ENCODE results near the gene RAB21.

Gene RAB21, protein sequence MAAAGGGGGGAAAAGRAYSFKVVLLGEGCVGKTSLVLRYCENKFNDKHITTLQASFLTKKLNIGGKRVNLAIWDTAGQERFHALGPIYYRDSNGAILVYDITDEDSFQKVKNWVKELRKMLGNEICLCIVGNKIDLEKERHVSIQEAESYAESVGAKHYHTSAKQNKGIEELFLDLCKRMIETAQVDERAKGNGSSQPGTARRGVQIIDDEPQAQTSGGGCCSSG

DNA sequence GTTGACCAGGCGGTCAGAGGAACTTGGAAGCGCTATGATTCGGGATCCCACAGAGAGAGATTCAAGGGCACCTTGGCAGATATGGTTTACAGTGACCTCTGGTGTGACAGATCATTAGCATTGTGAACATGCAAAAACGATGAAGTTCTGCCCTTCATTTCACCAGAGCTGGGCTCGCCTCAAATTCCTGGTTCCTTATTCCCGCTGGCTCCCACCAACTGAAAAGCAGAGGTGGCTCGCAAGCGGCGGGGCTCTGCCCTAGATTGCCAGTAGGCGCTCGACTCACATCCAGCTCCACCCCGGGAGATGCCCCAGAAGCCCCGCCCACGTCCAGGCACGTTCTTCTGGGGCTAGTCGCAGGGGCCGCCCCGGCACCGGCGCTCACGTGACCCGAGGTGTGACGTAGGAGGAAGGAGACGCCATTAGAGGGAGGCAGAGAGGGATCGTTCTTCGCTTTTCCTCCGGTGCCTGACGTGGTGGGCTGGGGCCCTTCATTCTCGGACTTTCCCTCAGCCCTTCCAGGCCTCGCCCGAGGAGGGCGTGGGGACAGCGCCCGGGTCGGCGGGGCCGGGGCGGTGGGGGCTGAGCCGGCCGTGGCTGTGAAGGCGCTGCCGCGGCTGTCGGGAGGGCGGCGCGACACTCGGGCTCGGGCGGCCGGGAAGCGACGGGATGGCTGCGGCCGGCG, at the start of gene RAB21:
TSS of gene RAB21 (plus strand) at position 403 of the 685 bp plus-strand sequence. CDS start at position 670, 267 bp downstream.
- peak; percentile 98 for DNase-seq

DNA sequence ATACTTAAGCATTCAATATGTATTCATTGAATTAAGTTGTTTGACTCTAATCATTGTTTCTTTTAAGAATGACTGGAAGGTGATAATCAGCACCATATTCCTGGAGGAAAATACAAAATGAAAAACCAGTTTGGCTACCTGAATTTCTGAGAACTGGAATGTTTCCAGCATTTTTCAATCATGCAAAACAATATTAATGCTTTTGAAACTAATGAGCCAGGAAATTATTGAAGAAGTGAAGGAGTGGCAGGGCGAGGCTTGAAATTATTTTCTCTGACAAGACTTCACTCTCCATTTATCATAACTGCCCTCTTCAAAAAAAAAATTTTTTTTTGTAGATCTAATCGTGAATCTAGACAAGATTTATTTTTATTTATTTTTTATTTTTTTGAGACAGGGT, 49.7 kb upstream of the RAB21 start:
- no peak for DNase-seq

DNA sequence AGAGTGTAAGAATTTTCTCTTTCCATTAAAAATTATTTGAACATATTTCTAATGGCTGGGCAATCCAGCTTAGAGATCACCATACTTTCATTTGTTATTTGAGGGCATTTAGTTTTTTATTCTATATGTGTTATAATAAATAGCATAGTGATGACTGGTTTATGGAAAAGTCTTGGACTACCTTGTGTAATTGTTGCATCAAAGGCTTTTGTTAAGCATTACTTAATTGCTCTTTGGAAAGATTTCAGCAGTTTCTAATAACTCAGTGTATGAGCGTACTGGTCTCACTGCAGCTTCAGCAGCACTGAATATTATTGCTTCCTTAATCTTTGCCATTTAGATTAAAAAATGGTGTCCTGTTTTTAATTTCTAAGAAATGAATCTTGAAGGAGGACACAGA, 46.0 kb upstream of the RAB21 start:
- no peak for DNase-seq

DNA sequence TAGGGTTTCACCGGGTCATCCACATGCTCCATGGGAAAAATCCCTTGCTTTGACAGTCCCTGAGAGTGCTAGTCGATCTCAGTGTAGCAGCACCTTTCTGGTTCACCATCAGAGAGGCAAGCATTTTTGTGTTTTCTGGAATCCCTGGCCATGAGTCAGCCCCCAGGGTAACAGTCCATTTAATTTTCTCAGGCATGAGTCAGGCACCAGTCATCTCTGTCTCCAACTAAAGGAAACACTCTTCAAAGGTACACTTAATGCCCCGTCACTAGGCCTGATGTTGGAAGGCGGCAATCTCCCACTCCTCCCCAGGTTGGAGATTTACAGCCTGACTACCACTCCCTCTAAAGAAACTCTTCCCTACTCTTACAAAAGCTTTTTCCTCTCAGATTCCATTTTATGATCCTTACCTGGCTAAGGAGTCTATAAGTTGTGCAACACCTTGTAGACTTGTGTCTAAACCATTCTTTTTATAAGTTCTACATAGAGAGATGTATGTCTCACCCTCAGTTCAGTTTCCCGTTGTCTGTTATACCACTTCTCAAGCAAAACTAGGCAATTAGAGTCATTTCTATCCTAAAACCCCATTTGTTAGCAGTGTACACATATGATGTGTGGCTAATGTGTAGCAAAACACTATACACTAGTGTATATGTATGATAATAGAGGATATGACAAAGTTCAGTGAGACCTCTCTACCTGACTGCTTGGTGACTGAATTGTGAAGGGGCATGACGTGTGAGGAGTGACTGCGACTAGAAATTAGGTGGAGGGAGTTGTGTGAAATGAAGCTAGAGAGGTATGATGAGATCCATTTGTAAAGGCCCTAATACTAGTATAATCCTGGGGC, 44.2 kb upstream of the RAB21 start:
- no peak for DNase-seq

DNA sequence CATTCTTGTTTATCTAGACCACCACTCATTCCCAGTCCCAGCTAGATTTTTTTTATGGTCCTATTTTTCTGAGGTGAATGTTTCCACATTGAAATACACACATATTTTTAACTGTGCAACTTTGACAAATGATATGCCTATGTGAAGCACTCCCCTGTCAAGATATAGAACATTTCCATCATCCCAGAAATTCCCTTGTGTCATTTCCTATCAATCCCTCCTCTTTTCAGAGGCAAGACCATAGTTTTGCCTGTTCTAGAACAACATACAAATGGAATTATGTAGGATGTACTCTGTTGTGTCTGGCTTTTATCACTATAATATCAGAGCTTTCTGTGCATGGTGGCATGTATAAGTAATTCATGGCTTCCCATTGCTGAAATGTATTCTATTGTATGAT, 36.1 kb upstream of the RAB21 start:
- no peak for DNase-seq

DNA sequence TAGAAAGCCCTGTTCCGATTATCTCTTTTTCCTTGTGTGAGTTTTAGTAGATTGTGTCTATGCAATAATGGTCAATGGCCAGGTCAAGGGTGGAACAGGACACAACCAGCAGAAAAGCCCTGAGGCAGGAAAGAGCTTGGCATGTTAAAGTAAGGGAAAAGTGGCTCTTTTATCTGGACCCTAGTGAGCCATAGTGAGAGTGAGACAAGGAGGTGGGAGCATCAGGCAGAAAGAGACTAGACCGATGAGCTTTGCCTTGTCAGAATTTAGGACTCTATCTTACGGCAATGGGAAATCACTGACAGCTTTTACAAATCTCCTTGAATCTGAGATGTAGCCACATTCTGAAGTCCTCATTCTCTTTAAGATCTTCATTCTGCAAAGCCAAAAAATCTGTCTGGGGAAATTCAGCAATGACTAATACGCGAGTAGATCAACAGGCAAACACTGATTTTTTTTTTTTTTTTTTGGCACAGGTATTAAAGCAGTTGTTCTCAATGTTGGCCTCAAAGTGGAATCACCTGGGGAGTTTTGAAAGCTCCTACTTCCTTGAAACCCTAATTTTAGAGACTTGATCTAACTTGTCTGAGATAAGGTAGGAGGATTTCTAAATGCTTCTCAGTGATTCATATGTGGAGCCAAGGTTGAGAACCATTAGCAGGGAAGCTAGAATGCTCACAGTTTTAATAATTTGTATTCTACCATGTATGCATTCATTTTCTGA, 34.9 kb upstream of the RAB21 start:
- no peak for DNase-seq

DNA sequence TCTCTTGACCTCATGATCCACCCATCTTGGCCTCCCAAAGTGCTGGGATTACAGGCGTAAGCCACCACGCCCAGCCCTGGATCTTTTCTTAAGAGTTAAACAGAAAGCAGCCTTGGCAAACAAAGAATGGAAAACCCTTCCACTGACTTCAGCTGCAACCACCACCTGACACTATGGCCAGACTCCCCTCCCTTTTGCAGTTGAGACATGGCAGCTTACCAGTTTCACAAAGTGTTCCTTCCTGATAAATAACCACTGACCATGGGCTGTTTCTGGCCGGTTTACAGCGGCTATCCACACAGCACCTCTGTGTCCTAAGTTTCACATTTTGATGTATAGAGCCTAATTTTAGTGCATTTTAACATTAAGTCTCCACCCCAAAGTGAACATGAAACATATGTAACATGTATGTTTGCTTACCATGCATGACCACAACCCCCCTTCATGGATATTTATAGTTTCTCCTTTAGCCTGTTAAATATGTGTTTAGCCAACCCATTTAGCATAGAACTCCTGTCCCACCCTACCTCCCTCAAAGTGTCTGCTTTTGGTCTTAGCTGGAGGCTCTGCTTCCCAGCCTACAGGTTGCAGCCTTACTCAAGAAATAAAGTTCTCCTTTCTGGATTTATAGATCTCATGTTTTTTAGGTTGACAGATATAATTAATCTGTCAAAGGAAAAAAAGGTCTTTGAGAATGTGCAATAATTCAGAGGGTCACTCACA, 32.7 kb upstream of the RAB21 start:
- no peak for DNase-seq

DNA sequence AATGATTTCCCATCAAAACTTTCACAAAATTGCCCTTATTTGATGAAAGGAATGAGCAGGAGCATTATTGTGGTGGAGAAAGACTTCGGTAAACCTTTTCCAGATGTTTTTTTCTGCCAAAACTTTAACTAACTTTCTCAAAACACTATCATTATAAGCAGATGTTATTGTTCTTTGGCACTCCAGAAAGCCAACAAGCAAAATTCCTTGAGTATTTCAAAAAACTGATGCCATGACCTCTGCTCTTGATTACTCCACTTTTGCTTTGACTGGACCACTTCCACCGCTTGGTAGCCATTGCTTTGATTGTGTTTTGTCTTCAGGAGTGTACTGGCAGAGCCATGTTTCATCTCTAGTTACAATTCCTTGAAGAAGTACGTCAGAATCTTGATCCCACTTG, 29.7 kb upstream of the RAB21 start:
- DNase-seq, result no peak

DNA sequence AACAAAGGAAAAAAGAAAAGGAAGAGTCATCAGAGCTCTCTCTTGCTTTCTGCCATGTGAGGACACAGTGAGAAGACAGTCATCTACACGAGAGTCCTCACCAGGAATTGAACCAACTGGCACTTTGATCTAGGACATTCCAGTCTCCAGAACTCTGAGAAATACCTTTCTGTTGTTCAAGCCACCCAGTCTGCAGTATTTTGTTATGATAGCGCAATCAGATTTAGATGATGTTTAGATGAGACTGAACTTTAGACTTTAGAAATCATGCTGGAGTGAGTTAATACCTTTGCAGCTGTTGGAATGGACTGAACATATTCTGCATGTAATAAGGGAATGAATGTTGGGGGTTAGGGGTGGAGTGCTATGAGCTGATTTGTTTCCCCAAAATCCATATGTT, 28.1 kb upstream of the RAB21 start:
- no peak for DNase-seq

DNA sequence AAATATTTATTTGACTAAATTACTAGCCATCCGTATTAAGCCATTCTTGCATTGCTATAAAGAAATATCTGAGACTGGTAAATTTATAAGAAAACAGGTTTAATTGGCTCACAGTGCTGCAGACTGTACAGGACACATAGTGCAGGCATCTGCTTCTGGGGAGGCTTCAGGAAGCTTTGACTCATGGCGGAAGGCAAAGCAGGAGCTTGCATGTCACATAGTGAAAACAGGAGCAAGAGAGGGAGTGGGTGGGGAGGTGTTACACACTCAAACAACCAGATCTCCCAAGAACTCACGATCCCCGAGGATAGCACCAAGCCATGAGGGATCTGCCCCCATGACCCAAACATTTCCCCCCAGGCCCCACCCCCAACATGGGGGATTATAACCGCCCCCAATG, 26.7 kb upstream of the RAB21 start:
- no peak for DNase-seq

DNA sequence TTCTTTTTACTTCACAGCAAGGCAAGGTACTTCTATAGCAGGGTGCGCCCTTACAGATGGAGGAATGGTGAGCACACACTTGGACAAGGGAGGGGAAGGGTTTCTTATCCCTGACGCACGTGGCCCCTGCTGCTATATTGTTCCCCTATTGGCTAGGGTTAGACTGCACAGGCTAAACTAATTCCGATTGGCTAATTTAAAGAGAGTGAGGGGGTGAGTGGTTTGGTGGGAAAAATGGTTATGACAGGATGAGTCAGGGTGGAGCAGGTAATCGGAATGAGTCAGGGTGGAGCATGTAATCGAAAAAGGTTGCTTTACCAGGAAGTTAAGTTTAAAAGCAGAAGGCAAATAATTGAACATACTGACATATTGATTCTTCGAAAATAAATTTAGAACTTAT, 23.7 kb upstream of the RAB21 start:
- DNase-seq, result no peak

DNA sequence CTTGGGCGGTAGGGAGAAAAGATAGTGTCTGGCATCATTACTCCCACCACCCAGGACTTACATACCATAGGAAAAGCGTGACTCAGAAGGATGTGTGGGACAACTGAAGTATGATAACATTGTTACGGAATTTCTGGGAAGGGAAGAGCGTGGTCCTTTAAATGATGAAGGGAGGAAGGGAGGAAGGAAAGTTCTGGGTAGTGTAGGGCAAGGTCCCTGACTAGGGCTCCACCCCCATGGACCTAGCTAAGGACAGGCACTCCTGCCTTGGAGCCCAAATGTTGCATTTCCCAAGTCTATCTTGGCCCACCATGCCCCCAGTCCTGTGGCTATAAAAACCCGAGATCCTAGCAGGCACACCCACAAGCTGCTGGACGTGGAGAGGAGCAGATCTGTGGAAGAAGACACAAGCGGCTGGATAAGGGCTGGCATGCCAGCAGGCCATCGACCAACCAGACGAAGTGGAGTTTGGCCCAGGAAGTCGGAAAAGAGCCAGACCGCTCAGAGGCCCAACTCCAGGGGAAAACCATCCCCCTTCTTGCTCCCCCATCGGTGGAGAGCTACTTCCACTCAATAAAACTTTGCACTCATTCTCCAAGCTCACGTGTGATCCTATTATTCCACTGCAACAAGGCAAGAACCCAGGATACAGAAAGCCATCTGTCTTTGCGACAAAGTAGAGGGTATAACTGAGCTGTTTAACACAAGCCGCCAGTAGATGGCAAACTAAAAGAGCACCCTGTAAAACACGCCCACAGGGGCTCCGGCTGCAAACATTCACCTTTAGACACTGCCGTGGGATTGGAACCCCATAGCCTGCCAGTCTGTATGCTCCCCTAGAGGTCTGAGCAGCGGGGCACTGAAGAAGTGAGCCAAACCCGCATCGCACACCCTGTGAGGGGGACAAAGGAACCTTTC, 23.0 kb upstream of the RAB21 start:
- DNase-seq, result no peak

DNA sequence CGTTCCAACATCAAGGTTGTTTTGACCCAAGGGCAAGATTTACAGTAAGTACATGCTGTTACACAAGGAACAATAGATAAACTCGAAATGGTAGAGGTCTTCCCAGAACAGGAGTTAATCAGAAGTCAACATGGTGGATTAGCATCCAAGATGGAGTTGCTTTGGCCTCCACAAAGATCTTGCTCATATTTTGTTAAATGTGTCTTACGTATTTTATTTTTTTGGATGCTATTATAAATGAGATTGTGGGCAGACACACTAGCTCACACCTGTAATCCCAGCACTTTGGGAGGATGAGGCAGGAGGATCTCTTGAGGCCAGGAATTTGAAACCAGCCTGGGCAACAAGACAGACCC, 22.3 kb upstream of the RAB21 start:
- DNase-seq, result no peak

DNA sequence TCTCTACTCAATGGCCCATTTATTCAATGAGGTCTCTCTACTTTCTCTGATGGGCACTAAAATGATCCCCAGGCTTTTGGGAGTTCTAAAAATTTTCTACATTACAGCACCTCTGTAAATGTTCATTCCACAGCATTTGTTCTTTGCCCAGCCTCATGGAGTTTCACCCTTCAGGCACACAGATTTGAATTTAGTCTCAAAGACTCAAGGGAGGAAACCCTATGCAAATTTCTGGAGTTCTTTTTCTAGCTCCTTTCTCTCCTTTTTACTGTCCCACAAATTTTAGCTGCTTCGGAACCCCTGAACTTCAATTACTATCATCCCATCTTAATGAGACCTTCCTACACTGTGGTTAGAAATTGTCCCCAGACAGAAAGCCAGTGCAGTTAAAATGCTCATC, 17.5 kb upstream of the RAB21 start:
- DNase-seq, result no peak

DNA sequence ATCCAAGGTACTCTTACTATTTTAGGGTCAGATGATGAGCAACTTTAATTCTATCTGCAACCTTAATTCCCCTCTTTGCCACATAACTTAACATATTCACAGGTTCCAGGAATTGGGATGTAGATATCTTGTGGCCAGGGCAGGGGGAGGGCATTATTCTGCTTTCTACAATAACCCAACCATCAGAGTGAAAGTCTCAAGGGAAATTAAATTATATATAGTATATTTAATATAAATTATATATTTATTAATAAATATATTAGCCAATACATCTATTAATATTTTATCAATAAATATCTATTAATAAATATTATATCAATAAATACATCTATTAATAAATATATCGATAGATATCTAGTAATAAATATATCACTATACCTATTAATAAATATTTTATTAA, 11.7 kb upstream of the RAB21 start:
- DNase-seq, result no peak

DNA sequence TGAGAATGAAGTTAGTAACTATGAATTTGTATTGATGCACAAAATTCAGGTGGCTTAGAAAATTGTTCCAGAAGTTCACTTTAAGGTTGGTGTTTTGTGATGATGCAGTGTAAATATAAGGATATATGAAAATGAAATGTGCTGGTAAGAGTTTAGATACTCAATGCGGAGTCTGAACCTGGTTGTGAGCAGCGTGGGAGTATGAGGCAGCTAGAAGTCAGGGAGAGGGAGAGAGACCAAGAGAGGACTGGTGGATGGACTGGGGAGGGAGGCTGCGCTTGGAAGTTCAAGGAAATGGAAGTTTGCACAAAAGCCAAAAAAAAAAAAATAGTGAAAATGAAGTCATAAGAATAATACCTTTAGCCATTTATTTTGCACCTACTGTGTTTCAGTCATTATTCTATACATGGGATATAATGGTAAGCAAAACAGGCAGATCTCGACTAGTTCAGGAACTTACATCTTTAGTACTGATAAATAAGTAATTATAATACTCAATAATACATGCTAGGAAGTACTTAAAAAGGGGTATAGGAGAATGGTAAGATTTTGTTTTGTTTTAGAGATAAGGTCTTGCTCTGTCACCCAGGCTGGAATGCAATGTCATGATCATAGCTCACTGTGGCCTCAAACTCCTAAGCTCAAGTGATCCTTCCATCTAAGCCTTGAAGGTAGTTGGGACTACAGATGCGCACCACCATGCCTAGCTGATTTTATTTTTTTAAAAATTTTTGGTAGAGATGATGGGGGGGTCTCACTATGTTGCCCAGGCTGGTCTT, 10.0 kb upstream of the RAB21 start:
- DNase-seq, result no peak

DNA sequence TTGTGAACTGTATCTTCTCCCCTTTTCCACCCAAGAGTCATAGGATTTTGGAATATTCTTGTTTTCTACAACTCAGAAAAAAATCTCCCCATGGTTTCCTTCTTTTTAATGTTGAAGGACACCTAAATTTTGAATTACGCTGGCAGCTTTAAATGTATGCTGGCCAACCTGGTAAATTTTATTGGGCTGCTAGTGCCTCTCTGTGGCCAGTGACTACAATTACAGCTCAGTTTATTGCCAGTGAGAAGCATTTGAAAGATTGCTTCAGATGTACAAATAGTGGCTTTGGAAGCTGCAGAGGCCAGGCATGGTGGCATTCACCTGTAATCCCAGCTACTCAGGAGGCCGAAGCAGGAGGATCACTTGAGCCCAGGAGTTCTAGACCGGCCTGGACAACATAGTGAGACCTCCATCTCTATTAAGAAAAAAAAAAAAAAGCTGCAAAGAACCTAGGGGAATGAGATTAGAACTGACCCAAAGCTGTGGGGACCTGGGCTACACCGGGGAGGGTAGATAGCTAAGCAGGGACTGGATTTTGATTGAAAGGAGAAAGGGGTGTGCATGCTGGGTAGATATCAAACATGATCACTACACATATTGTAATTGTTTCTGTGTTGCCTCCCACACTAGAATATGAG, 7.6 kb upstream of the RAB21 start:
- DNase-seq, result peak; percentile 41

DNA sequence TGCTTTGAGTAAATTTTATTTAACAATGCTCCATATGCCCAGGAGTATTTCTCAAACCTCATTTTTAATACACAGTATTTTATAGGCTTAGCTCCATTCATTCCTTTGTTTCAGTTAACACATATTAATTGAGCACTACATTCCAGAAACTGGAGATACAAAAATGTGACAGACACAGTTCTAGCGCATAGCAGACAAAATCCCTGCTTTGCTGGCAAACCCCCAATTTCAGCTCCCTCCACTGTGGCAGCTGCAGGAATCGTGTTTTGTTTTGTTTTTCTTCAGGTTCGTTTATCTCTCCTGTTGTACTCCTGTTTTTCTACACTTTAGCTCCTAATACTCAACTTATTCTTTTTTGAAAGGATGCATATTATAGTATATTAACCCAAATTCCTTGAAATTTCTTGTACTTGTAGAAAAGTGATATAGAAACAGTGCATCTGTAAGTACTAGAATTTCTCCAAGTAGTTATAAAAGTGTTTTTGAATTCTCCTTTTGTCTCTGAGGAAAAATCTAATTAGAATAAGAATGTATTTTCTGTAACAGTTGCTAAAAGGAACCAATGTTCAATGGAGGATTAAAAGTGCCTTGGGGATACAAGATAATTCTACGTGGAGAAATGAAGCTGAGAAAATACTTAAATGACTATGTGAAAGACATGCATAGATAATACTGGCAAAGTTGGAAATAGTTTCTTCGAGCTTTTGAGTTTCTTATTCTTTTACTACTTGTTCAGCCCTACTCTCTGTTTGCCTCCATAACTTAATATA, 6.4 kb upstream of the RAB21 start:
- DNase-seq, result no peak

DNA sequence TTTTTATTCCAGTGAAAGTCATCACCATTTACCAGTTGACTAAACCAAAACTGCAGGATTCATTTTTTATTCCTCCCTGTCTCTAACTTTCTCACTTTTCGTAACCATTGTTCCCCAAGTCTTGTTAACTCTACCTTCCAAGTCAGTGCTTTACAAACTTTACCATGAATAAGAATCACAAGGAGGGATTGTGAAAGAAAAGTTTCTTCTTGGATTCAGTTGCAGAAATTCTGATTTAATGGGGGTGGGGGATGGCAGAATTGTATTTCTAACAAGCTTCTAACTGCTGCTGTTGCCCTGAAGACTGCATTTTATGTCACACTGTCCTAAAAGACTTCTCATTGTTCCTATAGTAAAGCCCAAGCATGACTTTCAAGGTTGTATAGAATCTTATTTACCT, 5.0 kb upstream of the RAB21 start:
- DNase-seq, result no peak

DNA sequence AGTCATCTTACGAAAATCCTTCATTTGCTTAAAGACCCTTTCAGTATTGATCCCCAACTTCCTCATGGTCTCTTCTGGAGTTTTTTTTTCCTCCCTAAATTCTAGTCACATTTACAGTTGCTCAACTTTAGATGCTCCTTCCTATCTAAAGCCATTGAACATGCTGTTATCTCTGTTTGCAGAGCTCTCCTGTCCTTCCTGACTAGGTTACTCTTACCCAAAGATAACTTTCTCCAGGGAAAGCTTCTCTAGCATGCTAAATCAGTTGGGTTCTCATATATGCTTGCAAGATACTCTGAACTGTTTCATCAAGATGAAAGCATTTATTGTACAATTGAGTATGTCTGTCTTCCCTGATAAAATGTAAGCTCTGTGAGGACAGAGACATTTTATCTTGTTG, 1.8 kb upstream of the RAB21 start:
- DNase-seq, result no peak

Data from activated gamma-delta T cell treated with Interleukin-2 at 50 U/mL for 16 hours (primary cell).